ENCODE results near the gene DTNB.

GRCh38 chr2:25504266-25504665, 169.1 kb downstream of the DTNB start:
- no peak for TF ChIP-seq CTCF (IDR thresholded peaks at IDR 0.05)
- TF ChIP-seq POLR2A (IDR thresholded peaks at IDR 0.05), result no peak
- no peak for TF ChIP-seq EP300 (IDR thresholded peaks at IDR 0.05; ENCODE audit: low read depth)
- no peak for TF ChIP-seq POLR2AphosphoS5 (IDR thresholded peaks at IDR 0.05)
